NCI-H2196 treated with DMSO at 0.1 percent for 48 hours (cell line): ENCODE results near the gene C16orf92.
"Not testable (repeated sequence)": the region's sequence is repeated elsewhere in the genome, so short reads cannot be mapped to it uniquely, and the experiment has no call there.

Source experiments
- DNase-seq: peaks from one replicate; lab custom pipeline; 2025; ENCODE audit not compliant: unreplicated experiment; lab: John Stamatoyannopoulos, UW

C16orf92 gene

DNA sequence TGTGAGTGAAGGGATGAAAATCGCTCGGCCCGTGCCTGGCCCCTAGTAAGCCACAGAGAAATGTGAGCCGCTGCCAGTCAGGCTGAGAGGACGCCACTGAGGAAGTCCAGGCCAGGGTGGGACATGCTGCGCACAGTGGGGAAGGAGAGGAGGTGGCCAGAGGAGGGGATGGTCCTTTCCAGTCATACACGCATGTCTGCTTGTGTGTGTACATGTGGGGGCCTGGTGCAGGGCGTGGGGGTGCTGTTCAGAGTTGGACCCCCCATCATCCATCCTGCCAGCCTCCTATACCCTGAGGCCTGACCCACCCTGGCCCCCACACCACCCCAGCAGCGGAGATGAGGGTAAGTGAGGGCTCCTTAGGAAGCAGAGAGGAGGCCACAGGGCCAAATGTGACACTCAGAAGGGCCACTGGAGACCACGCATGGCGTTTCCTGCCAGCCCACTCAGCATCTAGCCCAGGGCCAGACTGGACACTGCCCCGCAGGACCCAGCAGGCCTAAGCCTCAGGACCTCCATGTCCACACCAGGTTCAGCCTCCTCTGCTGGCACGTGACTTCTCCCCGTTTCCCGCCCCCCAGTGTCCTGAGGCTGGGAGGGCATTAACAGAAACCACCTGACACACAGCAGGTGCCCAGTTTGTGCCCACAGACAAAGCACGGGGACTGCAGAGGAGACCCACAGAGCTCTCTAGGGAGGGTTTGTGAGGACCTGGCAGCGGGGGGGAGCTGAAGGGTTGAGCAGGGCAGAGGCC, 19.2 kb upstream of the C16orf92 start:
- DNase-seq, result no peak

- peak; percentile 82 for DNase-seq
Observed at GRCh38 chr16:30004424-30004776, 18.6 kb upstream of the C16orf92 start.

DNA sequence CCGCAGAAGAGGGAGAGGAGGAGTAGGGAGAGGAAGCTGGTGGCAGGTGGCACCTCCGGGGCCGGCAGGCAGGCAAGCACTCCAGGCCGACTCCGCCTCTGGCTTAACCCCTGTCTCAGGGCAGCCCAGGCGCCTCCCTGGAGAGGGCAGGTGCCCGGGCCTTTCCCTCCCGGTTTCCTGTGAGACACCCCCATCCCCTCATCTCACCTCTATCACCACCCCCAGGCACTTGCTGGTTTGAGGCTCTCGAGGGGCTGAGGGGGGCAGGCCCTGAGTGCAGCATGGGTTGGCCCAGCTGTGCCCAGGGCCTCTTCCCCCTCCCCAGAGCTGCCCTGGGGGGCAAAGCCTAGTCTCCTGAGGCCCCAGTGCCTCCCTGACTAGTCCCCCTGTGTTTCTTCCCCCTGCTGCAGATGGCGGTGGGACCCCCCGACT, 18.2 kb upstream of the C16orf92 start:
- peak; percentile 82 for DNase-seq

GRCh38 chr16:30005341-30006094, 17.5 kb upstream of the C16orf92 start:
- peak; percentile 57 for DNase-seq

- DNase-seq, result no peak
Observed at GRCh38 chr16:30006095-30006473, 16.9 kb upstream of the C16orf92 start.

- no peak for DNase-seq
Observed at GRCh38 chr16:30006659-30007377, 16.2 kb upstream of the C16orf92 start.

DNA sequence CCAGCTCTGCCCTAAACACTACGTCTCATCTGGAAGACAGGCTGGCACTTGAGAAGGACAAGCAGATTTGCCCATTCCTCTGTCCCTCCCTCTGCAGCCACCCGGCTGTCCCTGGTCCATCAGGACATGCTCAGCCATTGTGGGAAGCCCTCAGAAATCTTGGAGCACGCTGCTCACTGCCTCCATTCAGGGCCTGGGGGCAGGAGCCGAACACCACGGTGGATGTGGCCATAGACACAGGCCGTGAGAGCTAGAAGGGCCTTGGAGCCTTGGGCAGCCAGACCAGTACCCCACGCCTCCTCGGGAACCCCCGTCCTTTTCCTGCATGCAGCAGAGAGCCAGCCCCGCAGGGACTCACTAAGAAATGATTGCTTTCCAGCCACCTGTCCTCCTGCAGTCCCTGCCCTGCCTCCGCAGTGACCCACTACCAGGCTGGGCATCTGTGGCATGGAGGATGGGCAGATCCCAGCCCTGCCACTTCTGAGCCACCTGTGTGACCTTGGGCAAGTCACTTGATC, 15.6 kb upstream of the C16orf92 start:
- DNase-seq, result no peak

DNA sequence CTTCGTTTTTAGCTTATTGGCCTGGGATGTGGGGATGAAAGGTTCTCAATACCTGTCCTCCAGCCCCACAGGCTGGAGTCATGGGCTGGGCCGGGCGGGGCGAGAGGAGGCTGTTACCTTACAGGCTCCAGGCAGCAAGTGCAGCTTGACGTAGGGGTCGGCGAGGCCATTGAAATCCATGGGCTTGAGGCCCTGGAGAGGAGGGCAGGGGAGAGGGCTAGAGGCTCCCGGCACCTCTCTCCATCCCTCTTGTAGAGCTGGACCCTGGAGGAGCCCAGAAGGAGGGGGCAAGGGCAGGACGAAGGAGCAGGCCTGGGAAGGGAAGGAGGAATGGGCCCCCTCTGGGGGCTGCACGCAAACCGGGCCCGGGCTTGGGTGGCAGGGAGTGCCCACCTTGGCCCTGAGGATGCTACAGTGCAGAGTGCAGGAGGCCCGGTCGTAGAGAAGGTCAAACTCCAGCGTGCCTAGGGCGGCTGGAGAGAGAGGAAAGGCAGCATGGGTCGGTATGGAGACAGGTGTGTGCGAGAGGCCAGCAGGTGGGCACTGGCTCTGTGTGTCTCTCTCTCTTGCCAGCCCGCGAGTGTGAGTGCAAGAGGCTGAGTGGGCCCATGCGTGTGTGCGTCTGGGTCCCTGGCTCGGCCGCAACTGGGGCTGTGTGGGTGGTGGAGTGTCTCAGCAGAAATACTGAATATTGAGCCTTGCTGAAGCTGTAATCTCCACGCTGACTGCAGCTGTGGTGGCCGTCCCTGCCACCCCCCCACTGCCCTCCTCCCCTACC, 13.7 kb upstream of the C16orf92 start:
- no peak for DNase-seq

DNA sequence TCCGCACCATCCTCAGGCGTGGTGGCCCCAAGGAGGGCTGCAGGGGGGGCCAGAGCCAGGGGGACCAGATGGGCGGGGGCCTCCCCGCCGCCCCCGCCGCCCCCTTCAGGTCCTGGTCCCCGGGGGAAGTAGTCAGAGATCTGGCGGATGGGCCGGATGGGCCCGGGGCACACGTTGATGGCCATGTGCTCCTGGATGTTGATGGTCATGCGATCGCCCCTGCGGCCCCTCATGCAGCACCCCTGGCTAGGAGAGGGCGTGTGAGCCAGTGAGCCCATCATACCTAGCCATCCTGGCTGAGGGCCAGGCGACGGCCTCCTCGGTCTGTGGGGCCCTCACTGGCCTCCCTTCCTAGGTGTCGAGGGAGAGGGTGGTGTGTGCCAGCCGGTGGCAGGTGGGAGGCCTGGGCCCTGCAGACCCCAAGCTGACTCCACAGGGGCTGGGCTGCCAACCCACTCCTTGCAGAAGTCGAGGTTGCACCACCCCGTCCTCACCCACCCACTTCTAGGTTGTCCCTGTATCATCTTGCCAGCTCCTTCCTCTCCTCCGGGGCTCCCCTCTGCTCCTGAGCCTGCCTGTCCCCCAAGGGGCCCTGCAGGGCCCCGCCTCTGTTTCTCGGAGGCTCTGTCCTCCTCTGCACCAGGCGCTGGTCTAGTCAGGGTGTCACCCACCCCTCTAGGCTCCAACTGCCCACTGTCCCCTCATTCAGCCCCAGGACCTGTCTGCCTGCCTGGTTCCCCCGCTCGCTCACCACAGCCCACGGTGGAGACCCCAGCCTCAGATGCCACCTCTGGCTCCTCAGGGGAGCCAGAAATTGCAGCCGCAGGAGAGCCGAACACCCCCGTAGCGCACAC, 12.8 kb upstream of the C16orf92 start:
- DNase-seq, result no peak

GRCh38 chr16:30010844-30011713, 11.9 kb upstream of the C16orf92 start, which contains the start of gene DOC2A:
TSS of gene DOC2A (minus strand) at chr16:30011027. CDS start at chr16:30010222, 805 bp downstream.
- no peak for DNase-seq

DNA sequence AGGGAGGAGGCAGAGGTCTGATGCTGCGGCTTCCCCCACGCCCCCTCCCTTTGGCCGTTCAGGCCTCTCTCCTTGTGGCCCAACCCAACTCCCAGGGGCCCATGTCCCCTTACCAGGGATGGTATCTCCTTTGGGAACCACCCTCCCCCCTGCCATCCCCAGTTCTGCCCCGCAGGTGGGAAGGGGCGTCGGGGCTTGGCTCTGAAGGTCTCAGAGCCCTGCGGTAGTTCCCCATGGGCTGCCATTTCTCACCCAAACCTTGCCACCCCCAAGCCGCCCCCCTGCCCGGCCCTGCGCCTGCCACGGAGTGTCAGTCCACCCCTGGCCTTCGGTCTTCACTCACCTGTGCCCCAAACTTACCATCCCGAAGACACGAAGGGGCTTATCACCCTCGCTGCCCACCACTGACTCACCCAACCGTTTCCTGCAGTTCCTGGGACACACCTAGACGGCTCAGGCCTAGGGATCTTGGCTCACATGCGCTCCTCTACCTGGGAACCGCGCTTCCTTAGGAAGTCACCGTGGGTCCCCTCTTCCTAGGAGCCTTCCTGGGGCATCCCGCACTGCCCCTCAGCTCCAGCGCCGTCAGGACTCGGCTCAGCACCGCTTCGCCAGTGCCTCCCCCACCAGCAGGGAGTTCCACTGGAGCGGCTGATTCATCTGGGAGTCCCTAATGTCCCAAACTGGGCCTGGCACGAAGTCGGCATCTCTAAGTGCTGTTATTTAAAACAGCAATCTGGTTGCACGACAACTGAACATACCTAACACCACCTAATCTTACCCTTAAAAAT, 11.1 kb upstream of the C16orf92 start:
- no peak for DNase-seq

DNA sequence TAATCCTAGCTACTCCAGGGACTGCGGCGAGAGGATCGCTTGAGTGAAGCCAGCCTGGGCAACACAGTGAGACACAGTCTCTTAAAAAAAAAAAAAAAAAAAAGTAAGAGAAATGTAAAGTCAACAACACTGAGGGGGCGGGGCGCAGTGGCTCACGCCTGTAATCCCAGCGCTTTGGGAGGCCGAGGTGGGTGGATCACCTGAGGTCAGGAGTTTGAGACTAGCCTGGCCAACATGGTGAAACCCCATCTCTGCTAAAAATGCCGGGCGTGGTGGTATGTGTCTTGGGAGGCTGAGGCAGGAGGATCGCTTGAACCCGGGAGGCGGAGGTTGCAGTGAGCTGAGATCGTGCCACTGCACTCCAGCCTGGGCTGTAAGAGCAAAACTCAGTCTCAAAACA, 10.4 kb upstream of the C16orf92 start:
- not testable (repeated sequence) for DNase-seq

DNA sequence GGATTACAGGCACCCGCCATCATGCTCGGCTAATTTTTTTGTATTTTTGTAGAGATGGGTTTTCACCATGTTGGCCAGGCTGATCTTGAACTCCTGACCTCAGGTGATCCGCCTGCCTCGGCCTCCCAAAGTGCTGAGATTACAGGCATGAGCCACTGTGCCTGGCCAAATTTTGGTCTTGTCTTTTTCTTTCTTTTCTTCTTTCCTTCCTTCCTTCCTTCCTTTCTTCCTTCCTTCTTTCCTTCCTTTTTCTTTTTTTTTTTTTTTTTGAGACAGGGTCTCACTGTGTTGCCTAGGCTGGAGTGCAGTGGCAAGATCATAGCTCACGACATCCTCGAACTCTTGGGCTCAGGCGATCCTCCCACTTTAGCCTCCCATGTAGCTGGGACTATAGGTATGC, 7.5 kb upstream of the C16orf92 start:
- not testable (repeated sequence) for DNase-seq

GRCh38 chr16:30016555-30017276, 6.3 kb upstream of the C16orf92 start:
- no peak for DNase-seq

- no peak for DNase-seq
Observed at GRCh38 chr16:30017277-30017656, 5.7 kb upstream of the C16orf92 start.

DNA sequence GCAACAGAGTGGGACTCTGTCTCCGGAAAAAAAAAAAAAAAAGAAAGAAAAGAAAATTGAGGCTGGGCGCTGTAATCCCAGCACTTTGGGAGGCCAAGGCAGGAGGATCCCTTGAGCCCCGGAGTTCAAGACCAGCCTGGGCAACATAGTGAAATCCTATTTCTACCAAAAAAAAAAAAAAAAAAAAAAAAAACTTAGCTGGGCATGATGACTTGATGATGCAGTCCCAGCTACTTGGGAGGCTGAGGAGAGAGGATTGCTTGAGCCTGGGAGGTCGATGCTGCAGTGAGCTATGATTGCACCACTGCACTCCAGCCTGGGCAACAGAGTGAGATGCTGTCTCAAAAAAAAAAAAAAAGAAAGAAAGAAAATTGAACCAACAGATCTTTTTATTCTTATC, 5.1 kb upstream of the C16orf92 start:
- not testable (repeated sequence) for DNase-seq

DNA sequence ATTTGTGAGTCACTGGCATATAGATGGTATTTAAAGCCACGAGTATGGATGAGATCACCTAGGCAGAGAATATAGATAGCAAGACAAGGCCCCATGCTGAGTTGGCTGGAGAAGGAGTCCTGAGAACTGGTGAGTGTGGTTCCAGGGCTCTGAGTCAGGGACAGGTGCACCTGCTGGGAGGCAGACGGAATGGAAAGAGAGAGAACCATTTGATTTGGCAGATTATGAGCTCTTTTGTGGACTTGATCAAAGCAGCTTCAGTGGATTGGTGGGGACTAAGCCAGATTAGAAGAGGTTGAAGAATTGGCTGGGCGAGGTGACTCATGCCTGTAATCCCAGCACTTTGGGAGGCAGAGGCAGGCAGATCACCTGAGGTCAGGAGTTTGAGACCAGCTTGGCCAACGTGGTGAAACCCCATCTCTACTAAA, 4.3 kb upstream of the C16orf92 start:
- DNase-seq, result peak; percentile 27
